ENCODE results near the gene CLSTN1. TPM values are rescaled to one million over a fixed set of nuclear protein-coding genes. Genes with fewer than 3 reads are reported as not detected.
"Not testable (repeated sequence)": the region's sequence is repeated elsewhere in the genome, so short reads cannot be mapped to it uniquely, and the experiment has no call there.

The CLSTN1 gene
- polyA plus RNA-seq, 1 of the 3 experiments (the other 2 are of a cell fraction) = 59.6 TPM

DNA sequence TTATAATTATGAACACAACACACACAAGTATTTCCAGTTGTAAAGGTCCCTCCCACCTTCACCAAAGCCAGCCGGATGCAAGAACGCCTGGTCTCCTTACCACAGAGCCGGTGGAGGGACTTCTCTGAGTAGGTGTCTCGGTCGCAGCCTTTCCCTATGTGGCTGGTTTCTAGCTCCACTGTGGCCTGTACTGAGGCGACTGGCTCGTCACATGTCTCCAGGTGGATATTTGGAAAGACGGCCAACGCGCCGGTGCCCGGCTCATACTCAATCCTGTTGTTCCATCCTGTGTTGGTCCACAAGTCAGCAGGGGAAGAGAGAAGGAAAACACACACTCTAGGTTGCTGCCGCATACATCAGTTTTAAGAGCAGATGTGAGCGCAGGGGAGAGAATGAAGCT, 74.4 kb downstream of the CLSTN1 start:
- POLR2A ChIA-PET = no interaction called here
- TF ChIP-seq USF2 (IDR thresholded peaks at IDR 0.05; ENCODE audit: borderline replicate concordance, low read depth, low read length) (no peak), RXRA (IDR thresholded peaks at IDR 0.05; ENCODE audit: borderline replicate concordance, low read depth) (no peak), POLR2AphosphoS5 (IDR thresholded peaks at IDR 0.05; ENCODE audit: low read depth, low read length) (no peak), GABPA (IDR thresholded peaks at IDR 0.05; ENCODE audit: low read depth) (no peak), CHD2 (IDR thresholded peaks at IDR 0.05; ENCODE audit: low read length, partially characterized antibody) (no peak), SMC3 (IDR thresholded peaks at IDR 0.05; ENCODE audit: low read depth, low read length) (no peak), ZBTB33 (IDR thresholded peaks at IDR 0.05; ENCODE audit: borderline replicate concordance, low read depth) (no peak), EP300 (IDR thresholded peaks at IDR 0.05; ENCODE audit: borderline replicate concordance in 1 of 2, low read depth in 1 of 2, low read length in 1 of 2) (no peak), FOXM1 (IDR thresholded peaks at IDR 0.05; ENCODE audit: low read depth) (no peak), MEF2A (IDR thresholded peaks at IDR 0.05; ENCODE audit: borderline replicate concordance, low read depth) (no peak), RCOR1 (IDR thresholded peaks at IDR 0.05; ENCODE audit: low read length) (no peak), TCF12 (IDR thresholded peaks at IDR 0.05) (no peak), GATA2 (CRISPR knock-in tag; IDR thresholded peaks at IDR 0.05) (no peak), USF1 (IDR thresholded peaks at IDR 0.05; ENCODE audit: borderline replicate concordance, low read depth) (no peak), RAD21 (IDR thresholded peaks at IDR 0.05; ENCODE audit: low read length) (no peak), FOXJ3 (CRISPR knock-in tag; IDR thresholded peaks at IDR 0.05) (no peak), YY1 (IDR thresholded peaks at IDR 0.05; ENCODE audit: low read depth) (no peak)

GRCh38 chr1:9748391-9748790, 75.4 kb downstream of the CLSTN1 start:
- H3K36me3 ChIP-seq (replicated peaks in 1 of 2; ENCODE audit: control insufficient read depth in 1 of 2, insufficient read depth in 2 of 2, low read length in 1 of 2) = peaks cover 11 to 13% of the 10 kb centered on the region in 2 experiments
- CTCF ChIA-PET = interaction anchor here (1.0 to 1.1 kb wide), 2 partner anchors 24 to 27 kb away, joined by 3 read pairs; no protein-coding TSS in a partner anchor
- 97% methylated on average over 9 of the region's 9 CpGs for WGBS (ENCODE audit: low lambda C conversion rate)
- H3K9me2 ChIP-seq; H3K4me1 ChIP-seq (ENCODE audit: control insufficient read depth in 1 of 2, insufficient read depth in 2 of 2, low read depth in 1 of 2, low read length in 1 of 2); H3K4me2 ChIP-seq; H2AFZ ChIP-seq (ENCODE audit: low read depth); H3K27me3 ChIP-seq (ENCODE audit: insufficient read depth); H3F3A ChIP-seq (replicated peaks; ENCODE audit: insufficient read depth); POLR2A ChIA-PET; H3K4me3 ChIP-seq (ENCODE audit: low read depth in 2 of 2, low read length in 1 of 2); H3K9ac ChIP-seq; H3K27ac ChIP-seq (ENCODE audit: low read depth in 2 of 2, low read length in 1 of 2); H4K20me1 ChIP-seq (ENCODE audit: insufficient read depth); H3K79me2 ChIP-seq (ENCODE audit: insufficient read depth); DNase-seq; H3K9me3 ChIP-seq: not testable (repeated sequence)

More for the DNA sequence above, 74.4 kb downstream of the CLSTN1 start:
- no peak overlapping the region for H3K4me3 ChIP-seq (ENCODE audit: low read depth in 2 of 2, low read length in 1 of 2)
- over 99% methylated on average over 12 of the region's 14 CpGs for WGBS (ENCODE audit: low lambda C conversion rate)
- CTCF ChIA-PET = interaction anchor here (1.0 to 1.6 kb wide), 2 partner anchors 28 to 36 kb away, joined by 3 to 5 read pairs; no protein-coding TSS in a partner anchor
- 0 out of 2 replicates have a peak, but pooled peaks cover 6% of the 10 kb centered on the region for H4K20me1 ChIP-seq (ENCODE audit: insufficient read depth)
- H3K27me3 ChIP-seq (ENCODE audit: insufficient read depth) = no peaks in the 10 kb centered on the region
- H3K9me3 ChIP-seq = no peaks in the 10 kb centered on the region
- H3K4me1 ChIP-seq (ENCODE audit: control insufficient read depth in 1 of 2, insufficient read depth in 2 of 2, low read depth in 1 of 2, low read length in 1 of 2) = peaks cover 0 to 9% of the 10 kb centered on the region in 2 experiments; a peak in 1 of 4 replicates
- H2AFZ ChIP-seq (ENCODE audit: low read depth) = no peak overlapping the region
- H3K79me2 ChIP-seq (ENCODE audit: insufficient read depth) = peaks cover 3% of the 10 kb centered on the region; the same call in 1 of the 2 replicates
- no peak for DNase-seq
- H3K4me2 ChIP-seq = no peak overlapping the region
- peaks cover 6 to 7% of the 10 kb centered on the region in 2 experiments for H3K36me3 ChIP-seq (replicated peaks in 1 of 2; ENCODE audit: control insufficient read depth in 1 of 2, insufficient read depth in 2 of 2, low read length in 1 of 2)
- no peak overlapping the region for H3K9ac ChIP-seq
- H3K27ac ChIP-seq (ENCODE audit: low read depth in 2 of 2, low read length in 1 of 2) = no peak overlapping the region
- H3K9me2 ChIP-seq = no peaks in the 10 kb centered on the region
- no peaks in the 10 kb centered on the region for H3F3A ChIP-seq (replicated peaks; ENCODE audit: insufficient read depth)

All from SK-N-SH (cell line).